Amniotic stem cell (primary cell): ENCODE data around the gene C1orf74.
"Not testable (repeated sequence)": the region's sequence is repeated elsewhere in the genome, so short reads cannot be mapped to it uniquely, and the experiment has no call there.

ENCODE experiments used
- DNase-seq: peaks from one replicate; lab custom pipeline; 2025; lab: John Stamatoyannopoulos, UW

C1orf74 gene

DNA sequence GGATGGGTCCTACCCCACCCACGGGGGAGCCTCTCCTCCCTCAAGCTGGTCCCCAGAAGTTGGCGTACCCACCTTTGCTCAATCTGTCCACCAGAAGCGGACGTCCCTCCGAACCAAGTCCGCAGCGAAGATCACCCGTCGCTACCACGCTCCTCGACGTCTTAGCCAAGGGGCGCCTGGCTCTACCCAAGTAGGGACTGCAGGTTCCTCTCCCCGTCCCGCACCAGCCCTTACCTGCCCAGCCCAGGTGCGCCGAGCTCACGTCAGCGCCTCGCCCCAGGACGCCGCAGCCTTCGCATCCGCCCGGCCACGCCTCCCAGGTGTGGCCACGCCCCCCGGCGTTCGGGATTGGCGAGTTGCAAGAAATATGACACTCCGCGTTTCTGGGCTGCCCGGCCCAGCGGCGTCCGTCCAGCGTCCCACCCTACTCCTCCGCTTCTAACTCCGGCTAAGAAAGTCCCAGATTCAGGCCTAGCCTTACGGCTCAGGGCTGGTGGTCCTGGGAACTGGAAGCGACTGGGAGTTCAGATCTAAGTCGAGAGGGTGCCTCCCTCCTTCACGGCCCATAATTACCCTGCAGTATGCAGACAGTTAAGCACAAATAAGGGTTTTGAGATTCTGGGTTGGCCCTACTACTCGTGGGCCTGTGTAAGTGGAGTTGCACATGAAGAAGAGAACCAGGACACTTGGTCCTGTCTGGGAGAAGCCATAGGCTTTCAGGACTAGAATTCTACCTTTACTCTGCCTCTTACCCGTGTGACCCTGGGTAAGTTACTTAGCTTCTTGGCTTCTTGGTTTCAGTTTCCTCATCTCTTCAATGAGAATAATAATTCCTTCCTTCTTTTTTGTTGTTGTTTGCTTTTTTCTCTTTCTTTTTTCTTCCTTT is 21.8 kb upstream of the C1orf74 start, which contains the start of gene IRF6:
Gene IRF6, minus strand, starts transcription at position 268 of the 886 bp plus-strand sequence. CDS start 4,729 bp downstream, outside the sequence.
- DNase-seq, result peak; percentile 62

GRCh38 chr1:209805341-209805781 is 21.0 kb upstream of the C1orf74 start:
- no peak for DNase-seq

DNA sequence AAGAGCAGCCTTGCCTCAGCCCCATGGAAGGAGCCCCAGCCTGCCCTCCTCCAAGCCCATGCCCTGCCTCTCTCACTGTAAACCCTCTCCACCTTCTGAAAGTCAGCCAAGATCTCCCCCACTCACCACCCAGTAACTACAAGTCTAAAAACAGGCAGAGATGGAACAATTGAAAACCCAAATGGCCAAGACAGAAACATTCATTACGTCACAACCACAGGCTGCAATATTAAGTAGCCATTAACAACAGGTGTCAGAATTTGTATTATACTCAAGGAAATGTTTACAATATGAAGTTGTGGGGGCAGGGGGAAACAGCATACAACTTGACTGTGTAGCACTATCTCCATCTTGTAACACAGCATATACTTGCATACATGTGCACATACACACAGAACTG is 19.2 kb upstream of the C1orf74 start:
- no peak for DNase-seq

DNA sequence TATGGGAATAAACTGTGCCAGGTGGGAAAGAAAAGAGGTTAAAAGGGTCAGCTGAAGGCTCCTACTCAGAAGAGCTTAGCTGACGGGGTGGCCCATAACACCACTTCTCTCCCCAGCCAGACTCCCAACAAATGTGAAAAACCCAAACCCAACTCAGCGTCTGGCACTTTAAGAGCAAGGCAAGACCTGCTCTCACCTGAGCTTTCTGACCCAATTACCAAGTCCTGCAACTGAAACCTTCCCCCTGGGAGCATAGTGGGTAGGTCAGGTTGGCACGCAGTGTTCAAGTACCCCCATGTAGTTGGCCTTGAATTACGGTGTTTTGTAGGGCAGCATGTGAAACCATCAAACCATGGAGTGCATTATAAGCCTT is 18.4 kb upstream of the C1orf74 start:
- no peak for DNase-seq

DNA sequence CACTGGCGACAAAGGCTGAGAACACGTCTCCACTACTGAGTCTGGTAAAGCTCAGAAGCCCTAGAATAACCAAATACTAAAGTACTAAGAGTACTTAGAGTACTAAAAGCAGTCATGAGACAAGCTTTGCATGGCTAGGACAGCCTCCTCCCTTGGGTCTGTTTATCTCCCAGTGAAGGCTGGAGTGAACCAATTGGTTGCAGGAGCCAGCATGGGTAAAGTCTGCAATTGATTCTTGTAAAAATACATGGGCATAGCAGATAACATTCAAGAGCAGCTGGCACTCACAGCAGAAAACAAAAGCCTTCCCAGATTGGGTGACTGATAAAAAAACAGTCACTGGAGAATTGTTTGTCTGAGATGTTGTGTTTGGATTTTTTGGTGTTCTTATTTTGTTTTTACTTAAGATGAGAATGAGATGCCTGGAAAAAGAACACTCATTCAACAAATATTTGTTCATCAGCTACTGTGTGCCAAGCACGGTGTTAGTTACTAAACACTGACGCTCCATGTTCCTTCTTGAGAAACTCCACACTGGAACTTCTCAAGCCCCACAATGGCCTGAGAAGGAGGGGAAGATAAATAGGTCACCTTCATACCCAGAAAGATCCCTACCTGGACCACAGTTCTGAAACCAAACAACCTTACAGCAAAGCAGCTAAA is 17.9 kb upstream of the C1orf74 start:
- DNase-seq, result no peak

GRCh38 chr1:209800984-209801834 is 16.9 kb upstream of the C1orf74 start:
- no peak for DNase-seq

- peak; percentile 24 for DNase-seq
Measured at GRCh38 chr1:209797978-209798639, 13.8 kb upstream of the C1orf74 start.

GRCh38 chr1:209793711-209794110 is 9.4 kb upstream of the C1orf74 start:
- DNase-seq, result not testable (repeated sequence)

- DNase-seq, result no peak
Measured at GRCh38 chr1:209791920-209792319, 7.6 kb upstream of the C1orf74 start.

- no peak for DNase-seq
Measured at GRCh38 chr1:209790286-209791193, 6.2 kb upstream of the C1orf74 start.

DNA sequence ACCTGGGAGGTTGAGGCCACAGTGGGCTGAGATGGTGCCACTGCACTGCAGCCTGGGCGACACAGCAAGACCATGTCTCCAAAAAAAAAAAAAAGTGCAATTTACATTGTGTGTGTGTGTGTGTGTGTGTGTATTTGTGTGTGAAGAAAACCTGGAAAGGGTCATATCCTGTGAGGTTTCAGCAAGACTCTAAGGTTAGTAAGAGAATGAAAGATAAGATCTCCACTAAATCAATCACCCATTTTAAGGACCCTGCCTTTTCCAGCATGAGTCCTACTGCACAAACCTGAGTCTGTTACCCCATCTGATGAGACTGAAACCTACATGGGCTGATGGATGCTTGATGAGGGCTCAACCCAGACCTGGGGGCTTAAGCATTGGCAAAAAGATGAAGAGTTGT is 4.9 kb upstream of the C1orf74 start:
- DNase-seq, result no peak

DNA sequence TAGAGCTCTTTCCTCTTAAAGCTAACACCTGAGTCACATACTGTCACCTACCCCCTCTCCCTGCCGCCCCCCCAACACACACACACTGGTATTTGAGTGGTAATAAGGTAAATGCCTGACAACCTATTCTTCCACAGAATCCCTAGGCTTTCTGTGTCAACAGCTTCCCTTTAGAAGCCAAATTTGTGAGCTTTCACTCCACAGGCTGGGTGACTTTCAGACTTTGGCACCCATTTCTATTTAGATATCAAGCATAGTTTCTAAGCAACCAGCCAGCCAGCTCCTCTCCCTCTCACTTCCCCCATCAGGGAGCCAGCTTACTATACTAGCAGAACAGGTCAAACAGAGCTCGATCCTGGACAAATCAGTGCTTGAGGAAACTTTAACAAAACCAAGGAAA is 3.2 kb upstream of the C1orf74 start:
- no peak for DNase-seq

DNA sequence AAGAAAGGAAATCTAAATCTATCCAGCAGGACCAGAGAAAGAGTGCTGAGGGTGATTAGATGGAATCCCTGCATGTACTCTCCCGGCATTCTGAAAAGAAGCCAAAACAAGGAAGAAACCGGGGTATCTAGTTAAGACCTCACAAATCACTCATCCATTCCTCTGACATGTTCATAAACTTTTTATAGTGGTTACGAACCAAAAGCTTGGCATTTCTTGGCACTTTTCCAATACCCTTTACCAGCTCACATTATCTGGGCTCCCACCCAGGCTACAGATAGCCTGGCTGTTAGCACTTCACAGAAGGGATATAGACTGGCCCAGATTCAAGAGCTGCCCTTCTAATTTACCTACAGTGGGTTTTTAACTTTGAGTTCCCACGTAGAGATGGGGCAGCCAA is 1.8 kb upstream of the C1orf74 start:
- no peak for DNase-seq

DNA sequence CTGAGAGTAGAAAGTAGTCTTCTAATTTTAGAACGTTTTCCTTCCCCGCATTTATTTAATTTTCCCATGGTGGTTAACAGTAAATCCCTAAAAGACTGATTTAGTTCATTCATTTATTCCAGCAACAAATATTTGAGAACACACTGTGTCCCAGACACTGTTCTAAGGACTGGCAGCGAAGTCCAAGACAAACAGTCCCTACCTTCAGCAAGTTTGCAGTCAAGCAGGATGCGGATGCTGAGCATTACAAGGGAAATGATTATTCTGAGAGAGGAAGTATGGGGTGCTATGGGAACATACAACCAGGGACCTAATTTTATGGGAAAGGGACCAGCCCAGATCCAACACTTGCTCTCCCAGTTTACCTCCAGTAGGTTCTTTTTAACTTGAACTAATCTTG is 1.2 kb upstream of the C1orf74 start:
- DNase-seq, result no peak

- DNase-seq, result no peak
Measured at GRCh38 chr1:209783386-209783785, 973 bp downstream of the C1orf74 start.

DNA sequence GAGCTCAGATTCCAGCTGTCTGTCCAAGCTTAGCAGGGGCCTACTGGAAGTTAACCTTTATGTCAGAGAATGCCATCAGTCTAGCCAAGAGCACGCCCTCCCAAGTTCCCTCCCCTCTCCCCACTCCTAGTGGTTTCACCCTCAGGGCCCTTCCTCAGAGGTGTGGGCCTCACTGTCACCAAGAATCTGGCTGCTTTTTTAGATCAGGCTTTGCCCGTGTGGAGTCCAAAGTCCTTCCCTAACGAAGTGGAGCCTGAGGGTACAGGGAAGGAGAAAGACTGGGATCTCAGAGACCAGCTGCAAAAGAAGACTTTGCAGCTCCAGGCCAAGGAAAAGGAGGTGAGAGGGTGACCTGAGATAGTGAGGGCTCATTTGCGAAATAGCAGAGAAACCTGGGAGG is 4.1 kb downstream of the C1orf74 start:
- no peak for DNase-seq

- DNase-seq, result no peak
Measured at GRCh38 chr1:209778102-209778501, 6.3 kb downstream of the C1orf74 start.

- DNase-seq, result no peak
Measured at GRCh38 chr1:209777587-209777986, 6.8 kb downstream of the C1orf74 start.

DNA sequence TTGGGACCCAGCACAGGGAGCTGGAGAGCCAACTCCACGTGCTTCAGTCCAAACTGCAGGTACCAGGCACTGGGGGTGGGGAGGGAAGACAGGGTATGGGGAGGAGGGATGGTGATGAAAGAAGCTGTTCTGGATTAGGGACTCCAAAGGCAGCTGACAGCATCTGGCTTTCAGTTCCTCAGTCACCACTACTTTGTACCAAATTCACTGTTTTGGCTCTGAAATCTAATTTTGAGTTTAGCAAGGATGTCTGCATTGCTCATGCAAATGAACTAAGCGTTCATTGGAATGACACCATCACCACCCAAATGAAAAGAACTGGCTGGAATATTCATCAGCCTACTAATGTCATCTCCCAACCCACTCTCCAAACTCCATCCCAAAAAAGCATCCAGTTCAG is 8.7 kb downstream of the C1orf74 start:
- DNase-seq, result no peak

GRCh38 chr1:209774592-209774991 is 9.8 kb downstream of the C1orf74 start:
- DNase-seq, result no peak

- DNase-seq, result no peak
Measured at GRCh38 chr1:209772126-209772525, 12.2 kb downstream of the C1orf74 start.
